NCI-H345 (cell line): Measurements from ENCODE around the gene ZSCAN5B.
"Not testable (repeated sequence)": the region's sequence is repeated elsewhere in the genome, so short reads cannot be mapped to it uniquely, and the experiment has no call there.

Experiments
- DNase-seq: peaks from one replicate; lab custom pipeline; 2025; lab: John Stamatoyannopoulos, UW

Gene ZSCAN5B

DNA sequence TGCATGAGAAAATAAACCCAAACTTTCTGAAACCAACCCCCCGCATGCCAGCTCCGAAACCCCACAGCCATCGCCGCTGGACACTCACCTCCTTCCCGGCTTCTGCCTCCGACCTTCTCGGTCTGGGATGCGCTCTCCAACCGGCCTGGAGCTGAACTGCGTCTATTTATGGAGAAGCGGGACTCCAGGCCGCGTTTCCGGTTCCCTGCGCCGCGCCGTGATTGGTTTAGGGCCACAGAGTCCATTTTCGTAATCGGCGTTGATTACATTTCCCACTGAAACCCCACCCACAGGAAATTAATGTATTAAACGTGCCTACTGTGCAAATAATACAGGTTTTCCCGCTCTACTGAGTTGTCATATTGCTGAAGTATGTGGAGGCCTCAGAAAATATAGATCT is at the start of gene ZSCAN5B:
Gene ZSCAN5B (minus strand): TSS at position 138 of the 400 bp plus-strand sequence. CDS start 4,731 bp downstream, outside the sequence.
- DNase-seq = not testable (repeated sequence)

DNA sequence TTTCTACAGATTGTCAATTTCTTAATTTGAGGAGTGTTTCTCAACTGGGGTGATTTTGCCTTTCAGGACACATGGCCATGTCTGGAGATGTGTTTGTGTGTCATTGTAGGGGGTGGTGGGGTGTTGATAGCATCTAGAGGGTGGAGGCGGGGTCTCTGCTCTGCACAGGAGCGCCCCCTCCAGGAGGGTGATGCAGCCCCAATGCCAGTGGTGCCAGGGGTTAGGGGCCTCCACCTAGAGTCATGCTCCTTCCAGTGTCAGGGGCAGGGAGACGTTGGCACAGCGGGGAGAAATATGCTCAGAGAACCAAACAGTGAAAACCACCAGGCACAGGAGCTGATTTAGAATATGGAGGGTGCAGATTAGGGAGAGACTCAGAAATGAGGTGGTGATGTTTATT is 48.2 kb upstream of the ZSCAN5B start:
- DNase-seq = not testable (repeated sequence)

DNA sequence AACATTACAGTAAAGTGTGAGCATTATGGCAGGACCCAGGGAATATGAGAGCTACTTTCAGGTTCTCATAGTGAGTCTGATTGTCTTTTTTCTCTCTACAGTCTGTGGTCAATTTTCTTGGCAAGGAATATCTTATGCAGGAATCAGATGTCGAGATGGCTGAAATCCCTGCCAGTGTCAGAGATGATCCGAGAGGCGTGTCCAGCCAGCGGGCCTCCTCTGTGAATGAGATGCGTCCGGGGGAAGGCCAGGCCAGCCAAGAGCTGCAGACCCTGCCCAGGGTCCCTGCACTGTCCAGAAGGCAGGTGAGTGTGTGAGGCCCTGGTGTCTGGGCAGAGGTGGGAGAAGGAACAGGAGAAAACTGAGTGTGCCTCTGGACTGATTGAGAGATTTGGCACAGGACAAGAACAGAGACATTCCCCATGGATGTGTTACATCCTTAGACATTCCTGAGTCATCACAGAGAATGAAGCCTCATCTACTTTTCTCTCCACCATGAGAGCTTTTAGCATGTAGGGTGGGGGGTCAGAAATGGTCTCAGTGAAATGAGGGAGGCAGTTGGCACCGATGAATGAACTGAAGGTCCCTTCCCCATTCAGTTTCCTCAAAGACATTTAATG is 47.6 kb upstream of the ZSCAN5B start:
- DNase-seq = no peak

DNA sequence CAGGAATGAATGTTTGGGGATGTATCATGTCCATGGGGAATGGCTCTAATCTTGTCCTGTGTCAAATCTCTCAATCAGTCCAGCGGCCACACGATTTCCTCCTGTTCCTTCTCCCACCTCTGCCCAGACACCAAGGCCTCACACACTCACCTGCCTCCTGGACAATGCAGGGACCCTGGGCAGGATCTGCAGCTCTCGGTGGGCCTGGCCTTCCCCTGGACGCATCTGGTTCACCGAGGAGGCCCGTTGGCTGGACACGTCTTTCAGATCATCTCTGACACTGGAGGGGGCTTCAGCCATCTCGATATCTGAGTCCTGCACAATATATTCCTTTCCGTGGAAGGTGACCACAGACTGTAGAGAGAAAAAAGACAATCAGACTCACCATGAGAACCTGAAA is 25.9 kb upstream of the ZSCAN5B start:
- no peak for DNase-seq

DNA sequence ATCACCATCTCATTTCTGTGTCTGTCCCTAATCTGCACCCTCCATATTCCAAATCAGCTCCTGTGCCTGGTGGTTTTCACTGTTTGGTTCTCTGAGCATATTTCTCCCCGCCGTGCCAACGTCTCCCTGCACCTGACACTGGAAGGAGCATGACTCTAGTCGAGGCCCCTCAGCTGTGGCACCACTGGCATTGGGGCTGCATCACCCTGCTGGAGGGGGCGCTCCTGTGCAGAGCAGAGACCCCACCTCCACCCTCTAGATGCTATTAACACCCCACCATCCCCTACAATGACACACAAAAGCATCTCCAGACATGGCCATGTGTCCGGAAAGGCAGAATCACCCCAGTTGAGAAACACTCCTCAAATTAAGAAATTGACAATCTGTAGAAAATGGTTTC is 25.3 kb upstream of the ZSCAN5B start:
- DNase-seq = no peak

DNA sequence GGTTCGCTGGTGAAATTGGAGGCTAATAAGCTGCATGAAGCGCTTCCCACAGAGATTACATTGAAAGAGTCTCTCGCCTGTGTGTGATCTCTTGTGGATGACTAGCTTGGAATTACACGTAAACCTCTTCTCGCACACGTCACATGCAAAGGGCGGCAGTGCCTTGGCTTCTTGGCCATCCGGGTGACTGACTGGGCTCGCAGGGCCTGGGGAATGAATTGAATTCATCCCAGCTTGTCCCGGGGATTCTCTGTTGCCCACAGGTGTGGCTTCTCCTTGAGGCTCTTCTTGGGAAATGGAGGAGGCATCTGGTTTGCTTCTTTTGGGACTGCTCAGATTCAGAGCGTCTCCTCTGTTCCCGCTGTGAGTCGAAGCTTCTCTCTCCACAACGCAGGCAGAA is 24.3 kb upstream of the ZSCAN5B start:
- DNase-seq = no peak

DNA sequence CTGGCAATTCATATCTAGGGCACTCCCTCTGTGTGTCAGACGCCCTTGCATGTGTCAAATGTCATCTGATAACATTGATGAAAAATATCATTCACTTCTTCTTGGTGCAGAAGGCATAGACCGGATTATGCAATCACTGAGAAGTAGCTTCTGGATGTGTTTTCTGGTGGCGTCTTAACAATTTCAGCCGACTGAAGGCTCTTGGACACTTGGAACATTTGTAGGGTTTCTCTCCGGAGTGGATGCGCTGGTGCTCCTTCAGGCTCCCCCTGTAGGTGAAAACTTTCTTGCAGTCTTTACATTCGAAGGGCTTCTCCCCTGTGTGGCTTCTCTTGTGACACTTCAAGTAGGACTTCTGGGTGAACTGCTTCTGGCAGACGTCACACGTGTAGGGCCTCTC is 23.9 kb upstream of the ZSCAN5B start:
- not testable (repeated sequence) for DNase-seq

- DNase-seq = no peak
These were observed 21.4 kb upstream of the ZSCAN5B start for GRCh38 chr19:56218961-56219360.

DNA sequence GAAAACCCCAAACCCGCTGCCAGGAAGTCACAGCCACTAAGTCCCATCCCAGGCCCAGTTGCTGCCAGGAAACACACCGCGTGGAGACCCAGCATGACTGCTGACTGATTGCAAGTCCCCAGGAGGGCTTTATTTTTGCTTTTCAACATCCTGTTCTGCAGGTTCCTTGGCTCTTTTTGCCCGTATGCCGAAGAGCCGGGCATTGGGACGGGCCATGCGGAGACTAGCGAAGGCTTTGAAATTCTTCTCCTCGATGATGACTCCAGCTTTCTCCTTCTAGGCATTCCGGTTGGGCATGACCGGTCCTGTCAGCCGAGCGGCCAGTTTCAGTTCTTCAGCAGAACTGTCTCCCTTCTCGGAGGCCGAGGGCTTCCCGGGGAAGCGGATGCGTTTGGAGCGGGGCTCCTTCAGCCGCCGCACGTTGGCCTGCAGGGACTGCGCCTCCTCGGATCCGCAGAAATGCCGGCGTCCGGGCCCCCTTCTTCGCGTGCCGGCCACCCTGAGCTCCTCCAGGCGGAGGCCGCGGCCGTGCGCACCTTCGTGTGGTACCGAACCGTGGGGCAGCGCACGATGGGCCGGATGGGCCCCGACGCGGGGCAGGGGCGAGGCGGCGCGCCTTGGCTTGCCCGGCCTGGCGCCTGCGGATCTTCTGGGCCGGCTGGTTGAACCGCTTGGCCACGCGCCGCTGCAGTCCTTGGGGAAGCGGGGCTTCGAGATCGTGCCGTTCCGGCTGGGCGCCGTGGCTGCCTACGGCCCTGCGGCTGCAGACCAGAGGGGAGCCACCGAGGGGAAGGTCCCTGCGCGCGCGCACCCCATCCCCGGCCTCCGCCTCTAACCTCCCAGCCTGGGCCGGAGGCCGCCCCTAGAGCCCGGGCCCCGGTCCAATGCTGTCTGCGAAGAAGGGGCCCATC is 19.7 kb upstream of the ZSCAN5B start:
- DNase-seq = no peak

DNA sequence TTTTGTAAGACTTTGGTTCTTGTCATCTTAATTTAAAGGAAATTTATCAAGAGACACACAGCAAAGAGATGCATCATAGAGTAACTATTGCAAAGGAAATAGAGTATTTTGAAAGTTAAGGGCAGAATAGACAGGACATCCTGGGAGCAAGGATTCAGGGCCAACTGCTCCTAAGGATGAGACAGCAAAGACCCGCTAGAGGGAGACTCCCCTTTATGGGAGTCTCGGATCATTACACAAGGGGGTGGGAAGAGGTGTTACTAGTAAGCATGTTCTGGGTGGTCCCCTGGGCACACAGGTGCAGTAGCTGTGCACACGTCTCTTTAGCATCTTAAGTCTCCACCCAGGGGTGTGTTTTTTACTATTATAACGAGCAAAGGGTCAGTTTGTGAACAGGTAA is 14.1 kb upstream of the ZSCAN5B start:
- DNase-seq = no peak

DNA sequence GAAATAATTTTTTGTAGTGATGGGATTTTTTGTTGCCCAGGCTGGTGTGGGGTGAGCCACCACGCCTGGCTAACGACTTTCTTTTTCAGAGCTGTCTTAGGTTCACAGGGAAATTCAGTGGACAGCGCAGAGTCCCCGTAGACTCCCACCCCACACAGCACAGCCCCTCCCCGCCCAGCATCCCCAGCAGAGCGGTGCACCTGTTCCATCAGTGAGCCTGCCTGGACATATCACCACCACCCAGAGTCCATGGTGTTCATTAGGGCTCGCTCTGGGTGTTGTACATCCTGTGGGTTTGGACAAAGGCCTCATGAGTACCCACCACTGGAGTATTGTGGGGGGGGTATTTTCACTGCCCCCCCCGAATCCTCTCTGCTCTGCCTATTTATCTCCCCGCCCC is 12.5 kb upstream of the ZSCAN5B start:
- not testable (repeated sequence) for DNase-seq

DNA sequence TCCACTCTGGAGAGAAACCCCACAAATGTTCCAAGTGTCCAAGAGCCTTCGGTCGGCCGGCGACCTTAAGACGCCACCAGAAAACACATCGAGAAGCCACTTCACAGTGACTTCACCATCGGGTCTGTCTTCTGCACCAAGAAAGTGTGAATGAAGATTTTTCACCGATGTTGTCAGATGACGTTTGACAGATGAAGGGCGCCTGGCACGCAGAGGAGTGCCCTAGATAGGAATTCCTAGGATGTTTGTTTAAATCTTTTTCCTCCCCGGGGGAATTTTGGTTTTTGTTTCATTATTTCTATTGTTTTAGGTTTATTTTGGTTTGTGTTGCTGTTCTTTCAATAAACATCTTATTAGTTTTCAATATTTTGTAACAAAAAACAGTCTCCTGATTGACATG is 11.5 kb upstream of the ZSCAN5B start:
- no peak for DNase-seq

GRCh38 chr19:56207581-56207980 is 10.0 kb upstream of the ZSCAN5B start:
- not testable (repeated sequence) for DNase-seq

DNA sequence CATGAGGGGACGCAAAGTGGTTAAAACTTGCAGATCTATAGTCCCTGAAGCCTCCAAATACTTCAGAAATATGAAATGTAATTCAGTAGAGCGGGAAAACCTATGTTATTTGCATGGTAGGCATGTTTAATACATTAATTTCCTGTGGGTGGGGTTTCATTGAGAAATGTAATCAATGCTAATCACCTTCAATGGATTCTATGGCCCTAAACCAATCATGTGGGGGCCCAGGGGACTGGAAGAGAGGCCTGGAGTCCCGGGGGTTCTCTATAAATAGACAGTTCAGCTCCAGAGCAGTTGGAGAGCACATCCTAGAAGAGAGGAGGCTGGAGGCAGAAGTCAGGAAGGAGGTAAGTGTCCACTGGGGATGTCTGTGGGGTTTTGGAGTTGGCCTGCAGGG is 4.4 kb upstream of the ZSCAN5B start, which contains the start of gene ZSCAN5C:
Gene ZSCAN5C (plus strand): TSS at position 301 of the 400 bp plus-strand sequence. CDS start 3,641 bp downstream, outside the sequence.
- no peak for DNase-seq

- no peak for DNase-seq
These were observed 2.1 kb upstream of the ZSCAN5B start for GRCh38 chr19:56199687-56200086.

DNA sequence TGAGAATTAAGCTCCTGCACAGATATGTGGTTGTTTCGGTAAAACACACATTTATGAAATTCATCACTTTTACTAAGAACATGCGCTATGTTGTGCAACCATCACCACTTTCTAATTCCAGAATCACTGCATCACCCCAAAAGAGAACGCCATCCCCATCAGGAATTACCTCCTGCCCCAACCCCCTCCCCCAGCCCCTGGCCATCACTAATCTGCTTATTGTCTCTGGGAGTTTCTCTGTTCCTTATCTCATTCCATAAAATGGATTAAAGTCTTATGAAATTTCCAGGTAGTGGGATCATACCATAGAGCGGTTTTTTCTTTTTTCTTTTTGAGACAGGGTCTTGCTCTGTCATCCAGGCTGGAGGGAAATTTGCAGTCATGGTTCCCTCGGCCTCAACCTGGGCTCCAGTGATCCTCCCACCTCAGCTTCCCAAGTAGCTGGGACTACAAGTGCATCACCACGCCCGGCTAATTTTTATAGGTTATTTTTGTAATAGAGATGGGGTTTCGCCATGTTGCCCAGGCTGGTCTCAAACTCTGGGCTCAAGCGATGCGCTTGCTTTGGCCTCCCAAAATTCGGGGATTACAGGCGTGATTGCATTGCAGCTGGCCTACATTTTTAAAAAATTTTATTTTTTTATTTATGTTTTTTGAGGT is 3.5 kb downstream of the ZSCAN5B start:
- no peak for DNase-seq

GRCh38 chr19:56191711-56192110 is 5.9 kb downstream of the ZSCAN5B start:
- no peak for DNase-seq

DNA sequence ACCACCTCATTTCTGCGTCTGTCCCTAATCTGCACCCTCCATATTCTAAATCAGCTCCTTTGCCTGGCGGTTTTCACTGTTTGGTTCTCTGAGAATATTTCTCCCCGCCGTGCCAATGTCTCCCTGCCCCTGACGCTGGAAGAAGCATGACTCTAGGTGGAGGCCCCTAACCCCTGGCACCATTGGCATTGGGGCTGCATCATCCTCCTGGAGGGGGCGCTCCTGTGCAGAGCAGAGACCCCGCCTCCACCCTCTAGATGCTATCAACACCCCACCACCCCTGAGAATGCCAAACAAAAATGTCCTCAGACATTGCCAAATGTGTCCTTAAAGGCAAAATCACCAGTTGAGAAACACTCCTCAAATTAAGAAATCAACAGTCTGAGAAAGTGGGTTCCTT is 6.5 kb downstream of the ZSCAN5B start:
- DNase-seq = no peak

DNA sequence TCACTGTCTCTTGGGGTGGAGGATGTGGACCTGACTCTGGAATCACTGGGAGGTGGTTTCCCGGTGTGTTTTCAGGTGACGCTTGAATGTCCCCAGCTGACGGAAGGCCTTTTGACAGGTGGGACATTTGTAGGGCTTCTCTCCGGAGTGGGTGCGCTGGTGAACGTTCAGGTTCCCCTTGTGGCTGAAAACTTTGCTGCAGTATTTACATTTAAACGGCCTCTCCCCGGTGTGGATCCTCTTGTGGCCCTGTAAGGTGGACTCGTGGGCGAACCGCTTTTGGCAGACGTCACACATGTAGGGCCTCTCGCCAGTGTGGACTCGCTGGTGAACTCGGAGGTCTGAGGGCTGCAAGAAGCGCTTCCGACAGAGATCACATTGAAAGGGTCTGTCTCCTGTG is 7.8 kb downstream of the ZSCAN5B start:
- no peak for DNase-seq

DNA sequence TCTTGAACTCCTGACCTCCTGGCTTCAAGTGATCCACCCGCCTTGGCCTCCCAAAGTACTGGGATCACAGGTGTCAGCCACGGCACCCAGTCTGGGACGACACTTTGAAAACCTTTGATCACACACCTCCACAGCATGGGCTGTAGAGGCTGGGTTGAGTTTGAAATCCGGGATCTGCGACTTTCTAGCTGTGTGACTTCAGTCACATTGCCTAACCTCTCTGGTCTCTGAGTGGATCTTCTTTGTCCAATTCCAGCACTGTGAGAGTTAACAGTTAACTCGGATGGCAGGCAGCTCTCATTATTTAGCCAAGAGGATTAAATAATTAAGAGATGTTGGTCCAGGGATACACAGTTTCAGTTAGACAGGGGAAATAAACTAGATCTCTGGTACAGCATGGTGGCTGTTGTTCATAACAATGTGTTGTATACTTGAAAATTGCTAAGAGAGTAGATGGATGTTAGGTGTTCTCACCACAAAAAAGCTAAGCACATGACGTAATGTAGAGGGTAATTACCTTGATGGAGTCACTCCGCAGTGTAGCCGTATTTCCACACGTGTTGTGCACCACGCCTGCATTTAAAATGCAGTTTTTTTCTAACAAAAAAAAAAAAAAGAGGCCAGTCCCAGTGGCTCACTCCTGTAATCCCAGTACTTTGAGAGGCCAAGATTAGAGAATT is 19.9 kb downstream of the ZSCAN5B start:
- DNase-seq = no peak

- no peak for DNase-seq
These were observed 20.7 kb downstream of the ZSCAN5B start for GRCh38 chr19:56176881-56177280.

DNA sequence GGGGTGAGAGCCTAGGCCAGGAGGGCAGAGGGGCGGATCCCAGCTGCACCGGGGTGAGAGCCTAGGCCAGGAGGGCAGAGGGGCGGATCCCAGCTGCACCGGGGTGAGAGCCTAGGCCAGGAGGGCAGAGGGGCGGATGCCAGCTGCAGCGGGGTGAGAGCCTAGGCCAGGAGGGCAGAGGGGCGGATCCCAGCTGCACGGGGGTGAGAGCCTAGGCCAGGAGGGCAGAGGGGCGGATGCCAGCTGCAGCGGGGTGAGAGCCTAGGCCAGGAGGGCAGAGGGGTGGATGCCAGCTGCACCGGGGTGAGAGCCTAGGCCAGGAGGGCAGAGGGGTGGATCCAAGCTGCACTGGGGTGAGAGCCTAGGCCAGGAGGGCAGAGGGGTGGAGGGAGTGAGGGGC is 21.3 kb downstream of the ZSCAN5B start:
- not testable (repeated sequence) for DNase-seq
